GM23248 (cell line): ENCODE measurements around the gene DHCR24.

ENCODE experiments used
- EZH2 ChIP-seq: fragments of 200-600 bp; sonication (generic); IDR thresholded peaks from 2 replicates; pipeline ENCODE4 v1.6.1; 2018; ENCODE audit warnings: antibody characterized with exemption, mild to moderate bottlenecking; ENCODE audit not compliant: insufficient read depth, poor library complexity, severe bottlenecking
- EZH2phosphoT487 ChIP-seq: fragments of 200-600 bp; sonication (generic); IDR thresholded peaks from 2 replicates; pipeline ENCODE4 v1.6.1; 2018; ENCODE audit warnings: antibody characterized with exemption, moderate library complexity, mild to moderate bottlenecking, low read depth; ENCODE audit not compliant: insufficient read depth

DNA sequence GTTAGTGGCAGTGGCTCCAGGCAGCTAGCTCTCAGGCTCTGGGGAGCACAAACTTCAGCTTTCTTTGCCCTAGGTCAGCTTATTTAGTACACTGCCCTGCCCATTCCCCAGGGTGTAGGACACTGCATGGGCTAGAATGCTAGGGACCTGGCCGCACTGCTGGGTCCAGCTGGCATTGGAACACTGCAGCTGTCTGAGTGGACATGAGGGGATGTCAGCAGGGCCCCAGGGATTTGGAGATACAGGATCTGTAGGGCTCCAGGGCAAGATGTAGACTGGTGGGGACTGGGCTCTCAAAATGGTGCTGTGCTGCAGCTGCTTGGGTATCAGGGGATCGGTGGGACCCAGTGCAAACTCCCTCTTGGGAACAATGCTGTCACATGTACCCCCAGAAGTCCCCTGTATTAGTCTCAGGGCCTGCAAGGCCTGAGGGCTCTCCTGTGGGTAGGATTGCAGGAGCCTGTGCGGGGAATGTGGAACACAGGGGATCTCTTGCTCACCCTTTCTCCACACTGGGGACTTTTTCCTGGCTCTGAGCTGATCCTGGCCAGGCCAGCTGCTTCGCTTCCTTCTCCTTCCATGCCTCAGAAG is 60.7 kb downstream of the DHCR24 start:
- no peak for TF ChIP-seq EZH2phosphoT487
- no peak for TF ChIP-seq EZH2
